Gastrocnemius medialis (tissue), 4 donors: ENCODE data around the gene GNL2. TPM values are rescaled to one million over a fixed set of nuclear protein-coding genes. Genes with fewer than 3 reads are reported as not detected.

ENCODE experiments used
- ATAC-seq, 2 donors: fragments of 150-250 bp; one replicate each; pipeline ENCODE4 v1.9.1; 2016
- DNase-seq, 2 donors: peaks; one replicate each; pipeline ENCODE4 v3.0.0-alpha.2; 2019
- H3K27ac ChIP-seq, 4 donors: fragments of 200-600 bp; sonication (generic); 1 replicate in 1 of 4; 2 replicates in 3 of 4; pipeline ENCODE4 v1.5.1; 2016 to 2018; ENCODE audit warnings: mild to moderate bottlenecking in 2 of 4, moderate library complexity in 1 of 4
- H3K27me3 ChIP-seq, 3 donors: fragments of 200-600 bp; sonication (generic) in 2 of 3; 1 replicate in 1 of 3; 2 replicates in 2 of 3; pipeline versions ENCODE4 v1.5.1 to v1.6.0; 2016 to 2019; ENCODE audit warnings: mild to moderate bottlenecking in 1 of 3, moderate library complexity in 1 of 3
- H3K36me3 ChIP-seq, 2 donors: fragments of 200-600 bp; sonication (generic) in 1 of 2; one replicate each; pipeline ENCODE4 v1.5.1; 2017 to 2018
- H3K4me1 ChIP-seq, 2 donors: fragments of 200-600 bp; sonication (generic) in 1 of 2; one replicate each; pipeline ENCODE4 v1.5.1; 2016 to 2017; ENCODE audit warnings: mild to moderate bottlenecking in 2 of 2
- H3K4me3 ChIP-seq, 4 donors: fragments of 200-600 bp; sonication (generic) in 3 of 4; 1 replicate in 1 of 4; 2 replicates in 3 of 4; pipeline ENCODE4 v1.5.1; 2016 to 2019; ENCODE audit warnings: mild to moderate bottlenecking in 2 of 4
- H3K9me3 ChIP-seq, 3 donors: fragments of 200-600 bp; sonication (generic) in 2 of 3; 1 replicate in 1 of 3; 2 replicates in 2 of 3; pipeline ENCODE4 v1.5.1; 2016 to 2019
- POLR2A ChIP-seq, 2 donors: fragments of 450-650 bp; IDR thresholded peaks; one replicate each; pipeline ENCODE4 v1.6.1; 2017; ENCODE audit warnings: antibody characterized with exemption in 2 of 2, mild to moderate bottlenecking in 2 of 2, moderate library complexity in 2 of 2
- in situ Hi-C, 4 donors: fragments of 200-750 bp; cut with MboI; loops; one replicate each; pipeline versions ENCODE4 v1.15.0 to v1.8.0; 2017; ENCODE audit warnings: low sequenced_read_pairs in 4 of 4
- intact Hi-C: fragments of 100-400 bp; cut with DNase I; formaldehyde crosslinking; loops from one replicate; pipeline ENCODE4 v1.15.1; 2023; ENCODE audit warnings: low total_unique reads
- total RNA-seq, 4 donors: library from RNA; depleted of rRNA; stranded (reverse); fragments of >200 nt; gene quantifications; one replicate each; pipeline versions ENCODE4 v1.1.0 to v1.2.3, GENCODE V29; 2016
- TF ChIP-seq, protein P1 (sequence below), 5 experiments: fragments of 450-650 bp in 3 of 5; fragments of 200-600 bp in 2 of 5; sonication (generic) in 2 of 5; IDR thresholded peaks in 4 of 5; conservative IDR thresholded peaks in 1 of 5; 1 replicate in 4 of 5; 2 replicates in 1 of 5; pipeline ENCODE4 v1.5.1; 2016 to 2019; ENCODE audit warnings: antibody characterized with exemption in 5 of 5, mild to moderate bottlenecking in 3 of 5, moderate library complexity in 3 of 5

Gene GNL2
- total RNA-seq, 4 donors from 2014 or later: 37.2 to 49.1 (median 43.2) TPM

DNA sequence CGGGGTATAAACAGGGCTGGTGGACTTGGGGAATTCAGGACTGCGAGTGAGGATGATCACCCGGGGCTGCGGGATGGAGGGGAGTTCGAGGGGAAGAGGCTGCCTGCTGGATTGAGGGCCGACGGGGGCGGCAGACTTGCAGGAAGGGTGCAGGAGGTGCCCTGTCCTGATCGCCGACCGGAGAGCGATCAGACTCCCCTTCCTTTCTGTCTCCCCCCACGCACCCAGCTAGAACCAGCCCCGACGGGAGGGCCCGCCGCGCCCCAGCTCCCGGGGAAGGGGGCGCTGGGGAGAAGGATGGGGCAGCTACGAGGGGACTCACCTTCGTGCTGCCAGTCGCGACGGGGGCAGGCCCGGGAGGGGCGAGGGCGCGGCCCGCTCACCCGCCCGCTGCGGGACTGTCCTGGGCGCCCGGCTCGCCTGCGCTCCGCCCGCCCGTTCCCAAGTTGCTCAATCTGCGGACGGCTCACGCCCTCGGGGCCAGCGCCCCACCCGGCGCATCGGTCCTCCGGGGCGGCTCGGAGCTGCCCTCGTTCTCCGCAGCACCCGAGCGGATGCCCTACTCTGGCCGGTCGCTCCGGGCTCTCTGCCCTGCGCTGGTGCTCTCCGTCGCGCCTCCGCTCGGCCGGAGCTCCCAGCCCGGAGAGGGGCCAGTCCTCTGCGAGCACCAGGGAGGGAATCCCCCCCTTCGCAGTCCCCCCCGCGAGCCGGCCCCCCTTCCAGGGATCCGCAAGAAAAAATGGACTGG, 38.7 kb upstream of the GNL2 start, which contains the start of gene RSPO1:
Gene RSPO1 (minus strand): TSS at position 649 of the 748 bp plus-strand sequence. CDS start 5,231 bp downstream, outside the sequence.
- Histone ChIP-seq H3K27me3 (peaks cover 77 to 88% (median 80%) of the 10 kb centered on the region in 3 donors), H3K4me3 (peak within 1 kb of the TSS in 3 of 4 donors; percentile 17 to 31 (median 25)), H3K27ac (no peak within 1 kb of the TSS), H3K9me3 (no peaks in the 10 kb centered on the region), H3K4me1 (no peaks in the 10 kb centered on the region), H3K36me3 (no peaks in the 10 kb centered on the region)
- no peak for ATAC-seq
- in situ Hi-C loops: no loop called here
- TF ChIP-seq, protein P1, sequence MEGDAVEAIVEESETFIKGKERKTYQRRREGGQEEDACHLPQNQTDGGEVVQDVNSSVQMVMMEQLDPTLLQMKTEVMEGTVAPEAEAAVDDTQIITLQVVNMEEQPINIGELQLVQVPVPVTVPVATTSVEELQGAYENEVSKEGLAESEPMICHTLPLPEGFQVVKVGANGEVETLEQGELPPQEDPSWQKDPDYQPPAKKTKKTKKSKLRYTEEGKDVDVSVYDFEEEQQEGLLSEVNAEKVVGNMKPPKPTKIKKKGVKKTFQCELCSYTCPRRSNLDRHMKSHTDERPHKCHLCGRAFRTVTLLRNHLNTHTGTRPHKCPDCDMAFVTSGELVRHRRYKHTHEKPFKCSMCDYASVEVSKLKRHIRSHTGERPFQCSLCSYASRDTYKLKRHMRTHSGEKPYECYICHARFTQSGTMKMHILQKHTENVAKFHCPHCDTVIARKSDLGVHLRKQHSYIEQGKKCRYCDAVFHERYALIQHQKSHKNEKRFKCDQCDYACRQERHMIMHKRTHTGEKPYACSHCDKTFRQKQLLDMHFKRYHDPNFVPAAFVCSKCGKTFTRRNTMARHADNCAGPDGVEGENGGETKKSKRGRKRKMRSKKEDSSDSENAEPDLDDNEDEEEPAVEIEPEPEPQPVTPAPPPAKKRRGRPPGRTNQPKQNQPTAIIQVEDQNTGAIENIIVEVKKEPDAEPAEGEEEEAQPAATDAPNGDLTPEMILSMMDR (IDR thresholded peaks at IDR 0.05 in 4 of 5, conservative IDR thresholded peaks at IDR 0.05 in 1 of 5): no peak
- no peak for TF ChIP-seq POLR2A (IDR thresholded peaks at IDR 0.05)
- no peak for DNase-seq
- intact Hi-C loops: no loop called here

DNA sequence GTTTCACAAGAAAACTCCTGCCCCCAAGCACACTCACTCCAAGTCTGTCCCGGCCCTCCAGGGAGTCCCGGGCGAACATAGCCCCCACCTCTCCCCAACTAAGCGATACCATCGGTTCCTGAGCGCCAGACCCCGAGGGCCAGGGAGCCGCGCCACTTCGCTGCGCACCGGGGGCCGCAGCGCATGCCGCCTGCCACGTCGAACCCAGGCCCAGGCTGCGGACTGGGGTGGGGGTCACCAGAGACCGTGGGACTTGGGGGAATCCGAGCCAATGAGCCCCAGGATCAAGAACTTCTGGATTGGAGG, 38.2 kb upstream of the GNL2 start:
- TF ChIP-seq POLR2A (IDR thresholded peaks at IDR 0.05): no peak
- TF ChIP-seq, protein P1 (IDR thresholded peaks at IDR 0.05 in 4 of 5, conservative IDR thresholded peaks at IDR 0.05 in 1 of 5): no peak
- no peak overlapping the region for H3K4me3 ChIP-seq
- no peaks in the 10 kb centered on the region for H3K36me3 ChIP-seq
- no peaks in the 10 kb centered on the region for H3K9me3 ChIP-seq
- DNase-seq (no peak), ATAC-seq (no peak)
- intact Hi-C loops: no loop called here
- H3K27ac ChIP-seq: no peak overlapping the region
- no peaks in the 10 kb centered on the region for H3K4me1 ChIP-seq
- in situ Hi-C loops: no loop called here
- peaks cover 79 to 93% (median 86%) of the 10 kb centered on the region in 3 donors for H3K27me3 ChIP-seq

DNA sequence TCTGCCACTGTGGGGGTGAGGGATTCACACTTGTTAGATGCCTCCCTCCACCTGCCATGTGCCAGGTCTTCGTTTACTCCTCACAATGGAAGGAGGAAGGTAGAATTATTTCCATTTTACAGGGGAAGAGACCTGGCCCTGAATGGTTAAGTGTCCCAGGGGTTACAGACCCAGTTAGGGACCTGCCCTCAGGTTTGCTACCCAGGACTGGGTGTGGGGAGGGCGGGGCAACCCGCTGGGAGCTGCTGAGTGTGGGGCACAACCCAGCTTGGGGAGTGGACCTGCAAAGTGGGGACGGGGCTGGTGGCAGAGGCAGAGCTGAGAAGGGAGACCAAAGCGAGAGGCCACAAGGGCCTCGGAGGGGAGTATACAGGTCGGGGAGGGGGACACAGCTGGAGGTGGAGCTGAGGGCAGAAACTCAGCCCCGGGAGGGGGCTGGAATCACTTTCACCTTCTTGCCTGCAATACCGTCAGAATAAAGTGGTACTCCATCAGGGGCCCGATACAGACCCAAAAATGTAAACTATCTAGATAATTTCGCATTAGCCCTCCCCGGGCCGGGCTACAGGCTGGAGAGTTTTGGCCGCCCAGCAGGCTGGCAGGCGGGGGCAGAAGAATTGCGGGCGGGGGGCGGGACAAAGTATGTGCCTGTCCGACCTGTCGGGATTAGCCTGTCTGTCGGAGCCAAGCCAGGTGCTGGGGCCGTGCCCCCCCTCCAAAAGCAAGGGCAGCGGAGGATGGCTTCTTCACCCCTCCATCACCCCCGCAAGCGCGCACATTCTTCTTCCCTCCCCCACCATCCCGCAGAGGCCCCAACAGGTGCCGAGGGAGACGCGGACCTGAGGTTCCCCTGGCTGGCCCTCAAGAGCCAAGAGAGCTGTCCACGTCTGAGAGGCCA, 37.6 kb upstream of the GNL2 start:
- no peak for DNase-seq
- in situ Hi-C loops (no loop called here), intact Hi-C loops (no loop called here)
- Histone ChIP-seq H3K4me1 (no peaks in the 10 kb centered on the region), H3K27me3 (peaks cover 75 to 94% (median 85%) of the 10 kb centered on the region in 3 donors), H3K9me3 (no peaks in the 10 kb centered on the region), H3K27ac (no peak overlapping the region), H3K4me3 (no peak overlapping the region), H3K36me3 (no peaks in the 10 kb centered on the region)
- no peak for ATAC-seq
- TF ChIP-seq, protein P1 (IDR thresholded peaks at IDR 0.05 in 4 of 5, conservative IDR thresholded peaks at IDR 0.05 in 1 of 5): no peak
- TF ChIP-seq POLR2A (IDR thresholded peaks at IDR 0.05): no peak

DNA sequence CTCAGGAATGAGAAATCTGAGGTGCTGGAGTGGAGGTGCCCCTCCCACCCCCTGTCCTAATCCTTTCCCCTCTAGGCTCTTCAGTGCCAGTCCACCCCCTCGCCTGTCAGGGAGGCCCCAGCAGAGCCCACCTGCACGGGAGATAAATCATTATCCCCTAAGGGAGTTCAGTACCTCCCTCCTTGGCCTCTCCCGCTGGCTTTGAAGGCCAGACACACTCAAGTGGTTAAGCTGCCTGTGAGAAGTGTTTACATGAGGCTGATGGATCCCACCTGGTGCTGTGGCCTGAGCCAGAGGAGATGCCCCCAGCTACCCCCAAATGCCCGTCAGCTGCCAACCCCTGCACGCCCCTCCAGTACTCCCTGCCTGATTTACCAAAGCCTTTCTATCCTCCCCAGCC, 35.3 kb upstream of the GNL2 start:
- Histone ChIP-seq H3K27ac (no peak overlapping the region), H3K4me1 (no peaks in the 10 kb centered on the region), H3K9me3 (no peaks in the 10 kb centered on the region), H3K27me3 (peaks cover 73 to 76% (median 75%) of the 10 kb centered on the region in 3 donors), H3K36me3 (no peaks in the 10 kb centered on the region), H3K4me3 (no peak overlapping the region)
- intact Hi-C loops: no loop called here
- TF ChIP-seq, protein P1 (IDR thresholded peaks at IDR 0.05 in 4 of 5, conservative IDR thresholded peaks at IDR 0.05 in 1 of 5): no peak
- no peak for TF ChIP-seq POLR2A (IDR thresholded peaks at IDR 0.05)
- ATAC-seq: no peak
- in situ Hi-C loops: no loop called here
- DNase-seq: no peak
